GM23338 (cell line): ENCODE measurements around the gene EGFL8. TPM values are rescaled to one million over a fixed set of nuclear protein-coding genes. Genes with fewer than 3 reads are reported as not detected.

Source experiments
- ATAC-seq: fragments of 200-7000 bp; cut with Tn5 transposase; 3 replicates; pipeline ENCODE4 v1.9.1; 2020
- DNase-seq: peaks from one replicate; pipeline ENCODE4 v3.0.0-alpha.2; 2015; ENCODE audit warnings: low spot score
- H2AFZ ChIP-seq: fragments of 200-600 bp; sonication (generic); 2 replicates; pipeline ENCODE4 v1.8.0; 2016; ENCODE audit warnings: antibody characterized with exemption, mild to moderate bottlenecking, moderate library complexity
- H3F3A ChIP-seq: fragments of 200-600 bp; sonication (generic); replicated peaks from 2 replicates; pipeline ENCODE4 v1.8.0; 2017; ENCODE audit warnings: antibody characterized with exemption, mixed run types, low read depth
- H3K27ac ChIP-seq: fragments of 200-600 bp; sonication (generic); 2 replicates; pipeline ENCODE4 v1.6.1; 2016; ENCODE audit warnings: low read depth
- H3K27me3 ChIP-seq: fragments of 200-600 bp; sonication (generic); 2 replicates; pipeline ENCODE4 v1.8.0; 2016; ENCODE audit warnings: mild to moderate bottlenecking, mixed run types, moderate library complexity; ENCODE audit not compliant: insufficient read depth
- H3K36me3 ChIP-seq: fragments of 200-600 bp; sonication (generic); 2 replicates; pipeline ENCODE4 v1.8.0; 2016; ENCODE audit warnings: mild to moderate bottlenecking; ENCODE audit not compliant: insufficient read depth
- H3K4me1 ChIP-seq: fragments of 200-600 bp; sonication (generic); 2 replicates; pipeline ENCODE4 v1.8.0; 2016; ENCODE audit warnings: mild to moderate bottlenecking, moderate library complexity; ENCODE audit not compliant: insufficient read depth
- H3K4me2 ChIP-seq: fragments of 200-600 bp; sonication (generic); 2 replicates; pipeline ENCODE4 v1.7.1; 2017; ENCODE audit warnings: mixed run types
- H3K4me3 ChIP-seq: fragments of 200-600 bp; sonication (generic); 2 replicates; pipeline ENCODE4 v1.6.1; 2016; ENCODE audit warnings: mixed run types
- H3K79me2 ChIP-seq: fragments of 200-600 bp; sonication (generic); replicated peaks from 2 replicates; pipeline ENCODE4 v1.8.0; 2017; ENCODE audit warnings: mild to moderate bottlenecking; ENCODE audit not compliant: insufficient read depth
- H3K9me2 ChIP-seq: fragments of 200-600 bp; sonication (generic); 2 replicates; pipeline ENCODE4 v1.8.0; 2017; ENCODE audit not compliant: insufficient read depth
- H4K20me1 ChIP-seq: fragments of 200-600 bp; sonication (generic); replicated peaks from 2 replicates; pipeline ENCODE4 v1.8.0; 2017; ENCODE audit warnings: mild to moderate bottlenecking; ENCODE audit not compliant: insufficient read depth
- H3K27ac Mint-ChIP-seq: 2 replicates; pipeline ENCODE4 v1.8.0; 2020; ENCODE audit warnings: inconsistent platforms, mild to moderate bottlenecking, moderate library complexity, mixed read lengths
- H3K27me3 Mint-ChIP-seq: 3 replicates; pipeline ENCODE4 v1.8.0; 2022; ENCODE audit warnings: low read depth, mild to moderate bottlenecking, moderate library complexity, mixed read lengths, inconsistent platforms; ENCODE audit not compliant: insufficient read depth, poor library complexity
- H3K36me3 Mint-ChIP-seq: 3 replicates; pipeline ENCODE4 v1.8.0; 2021; ENCODE audit warnings: low read depth, mild to moderate bottlenecking, inconsistent platforms, moderate library complexity, mixed read lengths
- H3K4me1 Mint-ChIP-seq: 3 replicates; pipeline ENCODE4 v1.8.0; 2020; ENCODE audit warnings: mild to moderate bottlenecking, inconsistent platforms, mixed read lengths
- H3K4me3 Mint-ChIP-seq: 3 replicates; pipeline ENCODE4 v1.8.0; 2021; ENCODE audit warnings: moderate library complexity, mild to moderate bottlenecking, inconsistent platforms, mixed read lengths
- H3K9me3 Mint-ChIP-seq: 3 replicates; pipeline ENCODE4 v1.8.0; 2020; ENCODE audit warnings: moderate library complexity, mild to moderate bottlenecking, inconsistent platforms, mixed read lengths
- CREB1 ChIP-seq: fragments of 250-450 bp; sonication (Bioruptor Pico); IDR thresholded peaks from 2 replicates; pipeline ENCODE4 v1.5.0; 2020; ENCODE audit warnings: low read depth, mild to moderate bottlenecking, moderate library complexity
- ETS1 ChIP-seq: IDR thresholded peaks from 2 replicates; pipeline ENCODE4 v1.6.1; 2016; ENCODE audit warnings: antibody characterized with exemption
- NANOG ChIP-seq: IDR thresholded peaks from 2 replicates; pipeline ENCODE4 v1.6.1; 2016; ENCODE audit warnings: antibody characterized with exemption, borderline replicate concordance
- POLR2AphosphoS5 ChIP-seq: IDR thresholded peaks from 2 replicates; pipeline ENCODE4 v1.6.1; 2016; ENCODE audit warnings: antibody characterized with exemption, low read depth
- ZNF331 ChIP-seq: fragments of 250-450 bp; sonication (Bioruptor Pico); IDR thresholded peaks from 2 replicates; pipeline ENCODE4 v1.5.0; 2020; ENCODE audit warnings: low read depth, mild to moderate bottlenecking, moderate library complexity
- ZNF462 ChIP-seq: fragments of 250-450 bp; sonication (Bioruptor Pico); IDR thresholded peaks from 2 replicates; pipeline ENCODE4 v1.5.0; 2020; ENCODE audit warnings: mild to moderate bottlenecking, moderate library complexity
- polyA plus RNA-seq: library from polyadenylated mRNA; unstranded; fragments of >200 nt; fragmentation: Nextera tagmentation; extraction: Ambion mirVana; gene quantifications from 2 replicates; pipeline ENCODE4 v1.2.1, GENCODE V29; 2016
- total RNA-seq: library from RNA; depleted of rRNA; stranded (reverse); fragments of >200 nt; shearing (Covaris generic); gene quantifications from 2 replicates; pipeline ENCODE4 v1.2.3, GENCODE V29; 2014
- TF ChIP-seq, protein P1 (sequence below): IDR thresholded peaks from one replicate; pipeline ENCODE4 v1.6.1; 2018; ENCODE audit warnings: antibody characterized with exemption; ENCODE audit not compliant: unreplicated experiment
- TF ChIP-seq, protein P2 (sequence below), 2 experiments: fragments of 200-600 bp in 1 of 2; sonication (generic) in 1 of 2; conservative IDR thresholded peaks; 2 replicates each; pipeline versions ENCODE4 v1.5.1 to v1.6.1; 2016 to 2017; ENCODE audit warnings: antibody characterized with exemption in 2 of 2, low read depth in 2 of 2, mild to moderate bottlenecking in 2 of 2, moderate library complexity in 1 of 2

EGFL8 gene
- total and polyA plus RNA-seq, 2 experiments from 2014 or later = 6.1 to 7.4 TPM

DNA sequence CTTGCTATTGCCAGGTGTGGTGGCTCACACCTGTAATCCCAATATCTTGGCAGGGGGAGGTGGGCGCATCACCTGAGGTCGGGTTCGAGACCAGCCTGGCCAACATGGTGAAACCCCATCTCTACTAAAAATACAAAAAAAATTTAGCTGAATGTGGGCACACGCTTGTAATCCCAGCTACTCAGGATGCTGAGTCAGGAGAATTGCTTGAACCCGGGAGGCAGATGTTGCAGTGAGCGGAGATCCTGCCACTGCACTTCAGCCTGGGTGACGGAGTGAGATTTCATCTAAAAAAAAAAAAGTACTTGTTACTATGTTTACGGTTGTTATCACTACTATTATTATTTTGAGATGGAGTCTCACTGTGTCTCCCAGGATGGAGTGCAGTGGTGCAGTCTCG is 7.5 kb upstream of the EGFL8 start (continued):
- TF ChIP-seq, protein P1, sequence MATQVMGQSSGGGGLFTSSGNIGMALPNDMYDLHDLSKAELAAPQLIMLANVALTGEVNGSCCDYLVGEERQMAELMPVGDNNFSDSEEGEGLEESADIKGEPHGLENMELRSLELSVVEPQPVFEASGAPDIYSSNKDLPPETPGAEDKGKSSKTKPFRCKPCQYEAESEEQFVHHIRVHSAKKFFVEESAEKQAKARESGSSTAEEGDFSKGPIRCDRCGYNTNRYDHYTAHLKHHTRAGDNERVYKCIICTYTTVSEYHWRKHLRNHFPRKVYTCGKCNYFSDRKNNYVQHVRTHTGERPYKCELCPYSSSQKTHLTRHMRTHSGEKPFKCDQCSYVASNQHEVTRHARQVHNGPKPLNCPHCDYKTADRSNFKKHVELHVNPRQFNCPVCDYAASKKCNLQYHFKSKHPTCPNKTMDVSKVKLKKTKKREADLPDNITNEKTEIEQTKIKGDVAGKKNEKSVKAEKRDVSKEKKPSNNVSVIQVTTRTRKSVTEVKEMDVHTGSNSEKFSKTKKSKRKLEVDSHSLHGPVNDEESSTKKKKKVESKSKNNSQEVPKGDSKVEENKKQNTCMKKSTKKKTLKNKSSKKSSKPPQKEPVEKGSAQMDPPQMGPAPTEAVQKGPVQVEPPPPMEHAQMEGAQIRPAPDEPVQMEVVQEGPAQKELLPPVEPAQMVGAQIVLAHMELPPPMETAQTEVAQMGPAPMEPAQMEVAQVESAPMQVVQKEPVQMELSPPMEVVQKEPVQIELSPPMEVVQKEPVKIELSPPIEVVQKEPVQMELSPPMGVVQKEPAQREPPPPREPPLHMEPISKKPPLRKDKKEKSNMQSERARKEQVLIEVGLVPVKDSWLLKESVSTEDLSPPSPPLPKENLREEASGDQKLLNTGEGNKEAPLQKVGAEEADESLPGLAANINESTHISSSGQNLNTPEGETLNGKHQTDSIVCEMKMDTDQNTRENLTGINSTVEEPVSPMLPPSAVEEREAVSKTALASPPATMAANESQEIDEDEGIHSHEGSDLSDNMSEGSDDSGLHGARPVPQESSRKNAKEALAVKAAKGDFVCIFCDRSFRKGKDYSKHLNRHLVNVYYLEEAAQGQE = no peak
- TF ChIP-seq ZNF331 (CRISPR knock-in tag) = no peak
- no peak for TF ChIP-seq CREB1
- no peak for TF ChIP-seq POLR2AphosphoS5

- Mint-ChIP-seq H3K4me1 (peaks cover 19% of the 10 kb centered on the region), H3K9me3 (no peaks in the 10 kb centered on the region; the same call in 2 of the 3 replicates), H3K4me3 (no peak overlapping the region), H3K27me3 (peaks cover 14% of the 10 kb centered on the region), H3K36me3 (peaks cover 51% of the 10 kb centered on the region), H3K27ac (no peak overlapping the region)
- Histone ChIP-seq H2AFZ (no peak overlapping the region), H3K27me3 (peaks cover 3% of the 10 kb centered on the region), H3F3A (no peaks in the 10 kb centered on the region), H3K4me1 (peaks cover 2% of the 10 kb centered on the region; the same call in 1 of the 2 replicates), H3K79me2 (no peaks in the 10 kb centered on the region), H3K4me3 (no peak overlapping the region), H4K20me1 (0 out of 2 replicates have a peak, but pooled peaks cover 4% of the 10 kb centered on the region), H3K27ac (no peak overlapping the region), H3K36me3 (peaks cover 12% of the 10 kb centered on the region), H3K4me2 (no peak overlapping the region), H3K9me2 (no peaks in the 10 kb centered on the region)
- ATAC-seq = no peak
- DNase-seq = no peak
- TF ChIP-seq ZNF462 (CRISPR knock-in tag) = no peak
- TF ChIP-seq POLR2AphosphoS5 = no peak
- TF ChIP-seq, protein P2, sequence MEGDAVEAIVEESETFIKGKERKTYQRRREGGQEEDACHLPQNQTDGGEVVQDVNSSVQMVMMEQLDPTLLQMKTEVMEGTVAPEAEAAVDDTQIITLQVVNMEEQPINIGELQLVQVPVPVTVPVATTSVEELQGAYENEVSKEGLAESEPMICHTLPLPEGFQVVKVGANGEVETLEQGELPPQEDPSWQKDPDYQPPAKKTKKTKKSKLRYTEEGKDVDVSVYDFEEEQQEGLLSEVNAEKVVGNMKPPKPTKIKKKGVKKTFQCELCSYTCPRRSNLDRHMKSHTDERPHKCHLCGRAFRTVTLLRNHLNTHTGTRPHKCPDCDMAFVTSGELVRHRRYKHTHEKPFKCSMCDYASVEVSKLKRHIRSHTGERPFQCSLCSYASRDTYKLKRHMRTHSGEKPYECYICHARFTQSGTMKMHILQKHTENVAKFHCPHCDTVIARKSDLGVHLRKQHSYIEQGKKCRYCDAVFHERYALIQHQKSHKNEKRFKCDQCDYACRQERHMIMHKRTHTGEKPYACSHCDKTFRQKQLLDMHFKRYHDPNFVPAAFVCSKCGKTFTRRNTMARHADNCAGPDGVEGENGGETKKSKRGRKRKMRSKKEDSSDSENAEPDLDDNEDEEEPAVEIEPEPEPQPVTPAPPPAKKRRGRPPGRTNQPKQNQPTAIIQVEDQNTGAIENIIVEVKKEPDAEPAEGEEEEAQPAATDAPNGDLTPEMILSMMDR (conservative IDR thresholded peaks at IDR 0.05; ENCODE audit: low read depth in 2 of 2) = no peak
- no peak for TF ChIP-seq ETS1
- no peak for TF ChIP-seq NANOG
Observed at GRCh38 chr6:32158052-32158451, 6.3 kb upstream of the EGFL8 start.
